Activated CD8-positive, alpha-beta T cell treated with anti-CD3 and anti-CD28 coated beads for 36 hours (primary cell): ENCODE measurements around the gene STOM. TPM values are rescaled to one million over a fixed set of nuclear protein-coding genes. Genes with fewer than 3 reads are reported as not detected.

ENCODE experiments used
- ATAC-seq: fragments of 200-7000 bp; cut with Tn5 transposase; one replicate; pipeline ENCODE4 v1.10.0; 2021; ENCODE audit warnings: mild to moderate bottlenecking, moderate library complexity
- CTCF ChIA-PET: fragments of 350-600 bp; sonication (Branson Sonifier 250); formaldehyde crosslinking; loops from one replicate; lab custom pipeline; 2021; ENCODE audit warnings: antibody characterized with exemption; lab: Charles Lee
- POLR2A ChIA-PET: fragments of 350-600 bp; sonication (Branson Sonifier 250); formaldehyde crosslinking; loops from one replicate; lab custom pipeline; 2021; ENCODE audit warnings: antibody characterized with exemption; lab: Charles Lee
- DNase-seq: peaks from one replicate; pipeline ENCODE4 v3.0.0-alpha.2; 2020
- H3K27ac Mint-ChIP-seq: one replicate; pipeline ENCODE4 v1.8.0; 2021; ENCODE audit warnings: mild to moderate bottlenecking, mixed read lengths
- H3K27me3 Mint-ChIP-seq: one replicate; pipeline ENCODE4 v1.8.0; 2021; ENCODE audit warnings: mixed read lengths
- H3K36me3 Mint-ChIP-seq: one replicate; pipeline ENCODE4 v1.8.0; 2021; ENCODE audit warnings: low read depth, mixed read lengths
- H3K4me1 Mint-ChIP-seq: one replicate; pipeline ENCODE4 v1.8.0; 2021; ENCODE audit warnings: low read depth, mixed read lengths
- H3K4me3 Mint-ChIP-seq: one replicate; pipeline ENCODE4 v1.8.0; 2021; ENCODE audit warnings: mild to moderate bottlenecking, moderate library complexity, mixed read lengths
- H3K9me3 Mint-ChIP-seq: one replicate; pipeline ENCODE4 v1.8.0; 2021; ENCODE audit warnings: mixed read lengths
- CTCF ChIP-seq: fragments of 200-600 bp; IDR thresholded peaks from one replicate; pipeline ENCODE4 v1.8.0; 2022; ENCODE audit warnings: antibody characterized with exemption, mild to moderate bottlenecking
- intact Hi-C: fragments of 100-400 bp; cut with micrococcal nuclease; formaldehyde crosslinking; loops from one replicate; pipeline ENCODE4 v1.10.0; 2022
- total RNA-seq, 2 experiments: library from RNA; stranded (reverse); gene quantifications; one replicate each; pipeline ENCODE4 v1.2.3, GENCODE V29; 2021

STOM gene
- total RNA-seq, 2 experiments from 2014 or later, result 31.7 to 32.5 TPM

- no peak for TF ChIP-seq CTCF
- Mint-ChIP-seq H3K4me1 (peaks cover 14% of the 10 kb centered on the region), H3K36me3 (no peaks in the 10 kb centered on the region), H3K27me3 (no peaks in the 10 kb centered on the region), H3K9me3 (no peaks in the 10 kb centered on the region), H3K4me3 (no peak overlapping the region), H3K27ac (no peak overlapping the region)
- intact Hi-C loops, result no loop called here
- no peak for DNase-seq
- ChIA-PET CTCF (interaction anchor here (0.9 kb wide), 1 partner anchor 84 kb away, joined by 3 read pairs; no protein-coding TSS in a partner anchor), POLR2A (no interaction called here)
- no peak for ATAC-seq
Observed at GRCh38 chr9:121323449-121324151, 46.5 kb downstream of the STOM start.

- no peak for TF ChIP-seq CTCF
Observed at GRCh38 chr9:121322737-121323448, 47.2 kb downstream of the STOM start.

GRCh38 chr9:121322037-121322736 lies 47.9 kb downstream of the STOM start:
- no peaks in the 10 kb centered on the region for H3K36me3 Mint-ChIP-seq
- no peaks in the 10 kb centered on the region for H3K9me3 Mint-ChIP-seq
- TF ChIP-seq CTCF, result no peak
- H3K4me1 Mint-ChIP-seq, result peaks cover 14% of the 10 kb centered on the region
- no peak overlapping the region for H3K27ac Mint-ChIP-seq
- ChIA-PET CTCF (interaction anchor here (1.2 to 2.9 kb wide), 2 partner anchors 12 to 79 kb away, joined by 3 to 24 read pairs; no protein-coding TSS in a partner anchor), POLR2A (no interaction called here)
- peak; percentile 18 for ATAC-seq
- no peak for DNase-seq
- intact Hi-C loops, result no loop called here
- H3K27me3 Mint-ChIP-seq, result no peaks in the 10 kb centered on the region
- no peak overlapping the region for H3K4me3 Mint-ChIP-seq

More at GRCh38 chr9:121322737-121323448, 47.2 kb downstream of the STOM start:
- Mint-ChIP-seq H3K36me3 (no peaks in the 10 kb centered on the region), H3K9me3 (no peaks in the 10 kb centered on the region), H3K4me3 (no peak overlapping the region), H3K4me1 (peaks cover 14% of the 10 kb centered on the region), H3K27me3 (no peaks in the 10 kb centered on the region), H3K27ac (no peak overlapping the region)
- intact Hi-C loops, result no loop called here
- no peak for DNase-seq
- ChIA-PET CTCF (interaction anchor here (1.2 kb wide), 1 partner anchor 78 kb away, joined by 3 read pairs; no protein-coding TSS in a partner anchor), POLR2A (no interaction called here)
- ATAC-seq, result no peak

- H3K4me1 Mint-ChIP-seq, result peaks cover 14% of the 10 kb centered on the region
- no peaks in the 10 kb centered on the region for H3K36me3 Mint-ChIP-seq
- DNase-seq (peak; percentile 27), ATAC-seq (no peak)
- intact Hi-C loops, result no loop called here
- H3K9me3 Mint-ChIP-seq, result no peaks in the 10 kb centered on the region
- ChIA-PET POLR2A (interaction anchor here (2.0 to 2.4 kb wide), 2 partner anchors 48 to 79 kb away, joined by 6 read pairs; no protein-coding TSS in a partner anchor), CTCF (interaction anchor here (1.0 to 9.2 kb wide), 25 partner anchors 13 to 130 kb away, joined by 3 to 378 read pairs (median 17); no protein-coding TSS in a partner anchor)
- H3K27me3 Mint-ChIP-seq, result no peaks in the 10 kb centered on the region
- no peak for TF ChIP-seq CTCF
- no peak overlapping the region for H3K4me3 Mint-ChIP-seq
- H3K27ac Mint-ChIP-seq, result no peak overlapping the region
Observed at GRCh38 chr9:121321016-121321503, 49.0 kb downstream of the STOM start.
